H9 (cell line): Measurements from ENCODE around the gene TTC19. TPM values are rescaled to one million over a fixed set of nuclear protein-coding genes. Genes with fewer than 3 reads are reported as not detected.

Experiments used
- DNase-seq: peaks from one replicate; pipeline ENCODE4 v3.0.0-alpha.2; 2017
- H2AFZ ChIP-seq: one replicate; pipeline ENCODE4 v1.6.1; 2013; ENCODE audit warnings: mild to moderate bottlenecking, low read length, control low read depth, moderate library complexity
- H2AK5ac ChIP-seq: 2 replicates; pipeline ENCODE4 v1.6.1; 2013; ENCODE audit warnings: low read length, control low read depth, mixed read lengths; ENCODE audit not compliant: insufficient read length
- H2BK120ac ChIP-seq: one replicate; pipeline ENCODE4 v1.6.1; 2013; ENCODE audit warnings: low read depth, mild to moderate bottlenecking, low read length, control low read depth, inconsistent platforms; ENCODE audit not compliant: poor library complexity, severe bottlenecking
- H2BK12ac ChIP-seq: 2 replicates; pipeline ENCODE4 v1.6.1; 2013; ENCODE audit warnings: low read length, control low read depth, mixed read lengths, low read depth; ENCODE audit not compliant: insufficient read length
- H2BK15ac ChIP-seq: 2 replicates; pipeline ENCODE4 v1.6.1; 2013; ENCODE audit warnings: low read depth, low read length, control low read depth
- H2BK20ac ChIP-seq: one replicate; pipeline ENCODE4 v1.6.1; 2013; ENCODE audit warnings: low read depth, mild to moderate bottlenecking, low read length, control low read depth, inconsistent platforms; ENCODE audit not compliant: poor library complexity, severe bottlenecking
- H2BK5ac ChIP-seq: 2 replicates; pipeline ENCODE4 v1.6.1; 2013; ENCODE audit warnings: low read length, control low read depth, mixed read lengths; ENCODE audit not compliant: insufficient read length
- H3K14ac ChIP-seq: 2 replicates; pipeline ENCODE4 v1.6.1; 2013; ENCODE audit warnings: low read length, control low read depth; ENCODE audit not compliant: insufficient read depth
- H3K18ac ChIP-seq: 2 replicates; pipeline ENCODE4 v1.6.1; 2013; ENCODE audit warnings: low read depth, mild to moderate bottlenecking, mixed read lengths, low read length, control low read depth; ENCODE audit not compliant: insufficient read length
- H3K23ac ChIP-seq: 2 replicates; pipeline ENCODE4 v1.6.1; 2013; ENCODE audit warnings: low read length, control low read depth, mixed read lengths, low read depth; ENCODE audit not compliant: insufficient read length
- H3K23me2 ChIP-seq: 2 replicates; pipeline ENCODE4 v1.6.1; 2013; ENCODE audit warnings: low read depth, mild to moderate bottlenecking, mixed read lengths, low read length, control low read depth; ENCODE audit not compliant: insufficient read length, poor library complexity, severe bottlenecking
- H3K27ac ChIP-seq: 2 replicates; pipeline ENCODE4 v1.5.1; 2013; ENCODE audit warnings: low read length, control low read depth, mixed read lengths, low read depth; ENCODE audit not compliant: insufficient read length
- H3K27me3 ChIP-seq: 2 replicates; pipeline ENCODE4 v1.6.1; 2013; ENCODE audit warnings: low read length, control low read depth, inconsistent platforms; ENCODE audit not compliant: insufficient read depth
- H3K4ac ChIP-seq: 2 replicates; pipeline ENCODE4 v1.6.1; 2013; ENCODE audit warnings: low read depth, mild to moderate bottlenecking, control low read depth, inconsistent platforms, low read length, moderate library complexity
- H3K4me1 ChIP-seq: 2 replicates; pipeline ENCODE4 v1.6.1; 2013; ENCODE audit warnings: low read length, control low read depth, inconsistent platforms; ENCODE audit not compliant: insufficient read depth
- H3K4me2 ChIP-seq: 2 replicates; pipeline ENCODE4 v1.6.1; 2013; ENCODE audit warnings: low read length, control low read depth, mixed read lengths; ENCODE audit not compliant: insufficient read length, insufficient read depth
- H3K56ac ChIP-seq: 2 replicates; pipeline ENCODE4 v1.6.1; 2013; ENCODE audit warnings: low read depth, mild to moderate bottlenecking, mixed read lengths, low read length, control low read depth; ENCODE audit not compliant: insufficient read length
- H3K79me1 ChIP-seq: 2 replicates; pipeline ENCODE4 v1.6.1; 2013; ENCODE audit warnings: low read depth, mild to moderate bottlenecking, moderate library complexity, low read length, control low read depth, inconsistent platforms; ENCODE audit not compliant: insufficient read depth, poor library complexity, severe bottlenecking
- H3K79me2 ChIP-seq: 2 replicates; pipeline ENCODE4 v1.6.1; 2013; ENCODE audit warnings: low read length, control low read depth, inconsistent platforms; ENCODE audit not compliant: insufficient read depth
- H3K9ac ChIP-seq: 2 replicates; pipeline ENCODE4 v1.6.1; 2013; ENCODE audit warnings: low read length, control low read depth, mixed read lengths; ENCODE audit not compliant: insufficient read length; ENCODE audit errors: extremely low read depth
- H3K9me3 ChIP-seq: one replicate; pipeline ENCODE4 v1.6.1; 2013; ENCODE audit warnings: low read depth, low read length, inconsistent platforms; ENCODE audit not compliant: control insufficient read depth
- H3T11ph ChIP-seq: one replicate; pipeline ENCODE4 v1.6.1; 2013; ENCODE audit warnings: mild to moderate bottlenecking, low read length, control low read depth, inconsistent platforms
- H4K20me1 ChIP-seq: one replicate; pipeline ENCODE4 v1.6.1; 2013; ENCODE audit not compliant: control insufficient read depth, insufficient read length, insufficient read depth
- H4K5ac ChIP-seq: 2 replicates; pipeline ENCODE4 v1.6.1; 2013; ENCODE audit warnings: low read depth, mild to moderate bottlenecking, mixed read lengths, low read length, control low read depth; ENCODE audit not compliant: insufficient read length
- H4K8ac ChIP-seq: replicated peaks from 2 replicates; pipeline ENCODE4 v1.6.1; 2013; ENCODE audit warnings: low read length, control low read depth, mixed read lengths, low read depth; ENCODE audit not compliant: insufficient read length
- H4K91ac ChIP-seq: 2 replicates; pipeline ENCODE4 v1.6.1; 2013; ENCODE audit warnings: low read depth, mild to moderate bottlenecking, moderate library complexity, mixed read lengths, low read length, control low read depth; ENCODE audit not compliant: insufficient read length
- H3K27ac Mint-ChIP-seq, 3 experiments: 2 replicates in 2 of 3; 3 replicates in 1 of 3; pipeline ENCODE4 v1.8.0; 2020 to 2021; ENCODE audit warnings: mixed read lengths in 3 of 3, mild to moderate bottlenecking in 1 of 3, moderate library complexity in 1 of 3
- H3K27me3 Mint-ChIP-seq: 2 replicates; pipeline ENCODE4 v1.8.0; 2021; ENCODE audit warnings: low read depth, mild to moderate bottlenecking, moderate library complexity, mixed read lengths
- H3K36me3 Mint-ChIP-seq, 3 experiments: 2 replicates in 2 of 3; 3 replicates in 1 of 3; pipeline ENCODE4 v1.8.0; 2020 to 2021; ENCODE audit warnings: low read depth in 3 of 3, mixed read lengths in 3 of 3; ENCODE audit not compliant: insufficient read depth in 1 of 3
- H3K4me1 Mint-ChIP-seq, 2 experiments: 2 replicates each; pipeline ENCODE4 v1.8.0; 2020; ENCODE audit warnings: mixed read lengths in 2 of 2
- H3K4me3 Mint-ChIP-seq, 2 experiments: 2 replicates in 1 of 2; 3 replicates in 1 of 2; pipeline ENCODE4 v1.8.0; 2020 to 2021; ENCODE audit warnings: mild to moderate bottlenecking in 2 of 2, mixed read lengths in 2 of 2, moderate library complexity in 1 of 2
- H3K9me3 Mint-ChIP-seq, 2 experiments: 2 replicates in 1 of 2; 3 replicates in 1 of 2; pipeline ENCODE4 v1.8.0; 2020; ENCODE audit warnings: mild to moderate bottlenecking in 2 of 2, mixed read lengths in 2 of 2, moderate library complexity in 1 of 2
- CTCF ChIP-seq: fragments of 200-600 bp; sonication (generic); conservative IDR thresholded peaks from 3 replicates; pipeline ENCODE4 v1.8.0; 2021; ENCODE audit warnings: antibody characterized with exemption, mild to moderate bottlenecking
- total RNA-seq: library from RNA; stranded (reverse); gene quantifications from 2 replicates; pipeline ENCODE4 v1.2.1, GENCODE V29; 2021

Gene TTC19
- total RNA-seq, 1 experiment from 2014 or later: 64.3 TPM

GRCh38 chr17:15973016-15973415 lies 26.6 kb upstream of the TTC19 start:
- H3K18ac ChIP-seq: no peak overlapping the region
- H3K23me2 ChIP-seq: no peaks in the 10 kb centered on the region
- DNase-seq: no peak
- H3K79me1 ChIP-seq: no peaks in the 10 kb centered on the region
- no peaks in the 10 kb centered on the region; the same call in 1 of the 2 replicates for H3K27me3 Mint-ChIP-seq
- TF ChIP-seq CTCF: no peak
- no peak overlapping the region for H2BK120ac ChIP-seq
- H3K4me1 ChIP-seq: no peaks in the 10 kb centered on the region; the same call in 1 of the 2 replicates
- no peak overlapping the region for H4K5ac ChIP-seq
- no peak overlapping the region for H2BK12ac ChIP-seq
- no peaks in the 10 kb centered on the region for H3K9me3 Mint-ChIP-seq
- no peak overlapping the region for H2BK20ac ChIP-seq
- no peak overlapping the region for H2AFZ ChIP-seq
- no peak overlapping the region for H3K56ac ChIP-seq
- H3K4ac ChIP-seq: no peak overlapping the region
- H3K9me3 ChIP-seq: no peaks in the 10 kb centered on the region
- peaks cover 29 to 33% of the 10 kb centered on the region in 2 experiments for H3K4me1 Mint-ChIP-seq
- H2BK15ac ChIP-seq: no peak overlapping the region
- H3T11ph ChIP-seq: no peak overlapping the region
- H3K4me3 Mint-ChIP-seq: no peak overlapping the region
- H3K27ac ChIP-seq: no peak overlapping the region
- H3K27ac Mint-ChIP-seq: no peak overlapping the region
- no peak overlapping the region for H3K9ac ChIP-seq
- no peak overlapping the region for H2AK5ac ChIP-seq
- no peaks in the 10 kb centered on the region for H3K79me2 ChIP-seq
- H4K8ac ChIP-seq: no peak overlapping the region
- no peak overlapping the region for H3K23ac ChIP-seq
- no peak overlapping the region for H3K4me2 ChIP-seq
- no peaks in the 10 kb centered on the region for H4K20me1 ChIP-seq
- no peak overlapping the region for H2BK5ac ChIP-seq
- H3K27me3 ChIP-seq: no peaks in the 10 kb centered on the region
- peaks cover 7 to 24% (median 22%) of the 10 kb centered on the region in 3 experiments for H3K36me3 Mint-ChIP-seq
- no peak overlapping the region for H4K91ac ChIP-seq
- no peak overlapping the region for H3K14ac ChIP-seq
